ENCODE measurements around the gene PPP1R17. TPM values are rescaled to one million over a fixed set of nuclear protein-coding genes. Genes with fewer than 3 reads are reported as not detected.

The PPP1R17 gene
- total RNA-seq, 1 donor from 2014 or later, result not detected

GRCh38 chr7:31748084-31748483, 61.1 kb downstream of the PPP1R17 start:
- no peaks in the 10 kb centered on the region for H3K9me3 Mint-ChIP-seq
- ATAC-seq (ENCODE audit: low read depth) (no peak), DNase-seq (no peak)
- CTCF ChIA-PET, result no interaction called here
- intact Hi-C loops (cut with micrococcal nuclease), result no loop called here
- POLR2A ChIA-PET, result no interaction called here
- H3K4me1 Mint-ChIP-seq, result no peaks in the 10 kb centered on the region
- H3K36me3 Mint-ChIP-seq (ENCODE audit: low read depth), result no peaks in the 10 kb centered on the region
- peaks cover 2% of the 10 kb centered on the region for H3K27me3 Mint-ChIP-seq
- H3K4me3 Mint-ChIP-seq, result no peak overlapping the region
- no peak overlapping the region for H3K27ac Mint-ChIP-seq
- TF ChIP-seq CTCF (IDR thresholded peaks at IDR 0.05), result no peak

GRCh38 chr7:31751726-31752125, 64.7 kb downstream of the PPP1R17 start:
- ChIA-PET CTCF (no interaction called here), POLR2A (no interaction called here)

More at GRCh38 chr7:31751726-31752125, 64.7 kb downstream of the PPP1R17 start:
- intact Hi-C loops (cut with micrococcal nuclease), result no loop called here
- H3K4me1 Mint-ChIP-seq, result no peaks in the 10 kb centered on the region
- ATAC-seq (ENCODE audit: low read depth) (no peak), DNase-seq (no peak)
- no peaks in the 10 kb centered on the region for H3K27me3 Mint-ChIP-seq
- no peak overlapping the region for H3K27ac Mint-ChIP-seq
- H3K36me3 Mint-ChIP-seq (ENCODE audit: low read depth), result no peaks in the 10 kb centered on the region
- H3K9me3 Mint-ChIP-seq, result no peaks in the 10 kb centered on the region
- no peak for TF ChIP-seq CTCF (IDR thresholded peaks at IDR 0.05)
- H3K4me3 Mint-ChIP-seq, result no peak overlapping the region

Other genes with a start within 250 kb of the PPP1R17 start
- not detected in 2 replicates for gene ITPRID1, start 173.1 kb upstream of the PPP1R17 start, total RNA-seq